GM12878 (cell line): Measurements from ENCODE around the gene THADA. TPM values are rescaled to one million over a fixed set of nuclear protein-coding genes. Genes with fewer than 3 reads are reported as not detected.

Source experiments
- ATAC-seq: fragments of 200-7000 bp; cut with Tn5 transposase; 3 replicates; pipeline ENCODE4 v1.9.1; 2020; ENCODE audit warnings: mild to moderate bottlenecking, moderate library complexity
- BruUV-seq: library from RNA; stranded (reverse); fragments of 400-500 nt; replicated peaks from 2 replicates; lab custom pipeline; 2021; lab: Mats Ljungman, UMichigan
- CTCF ChIA-PET: fragments of 300-600 bp; sonication (Branson Sonifier 250); formaldehyde crosslinking; extraction: SDS; loops from one replicate; lab custom pipeline; 2021; ENCODE audit warnings: inconsistent platforms; lab: Yijun Ruan, JAX
- POLR2A ChIA-PET: fragments of 350-600 bp; formaldehyde crosslinking; extraction: SDS; loops from one replicate; lab custom pipeline; 2021; ENCODE audit warnings: inconsistent platforms; lab: Charles Lee
- RAD21 ChIA-PET: fragments of 300-600 bp; sonication (Branson Sonifier 250); formaldehyde crosslinking; loops from one replicate; lab custom pipeline; 2023; ENCODE audit warnings: antibody characterized with exemption; ENCODE audit not compliant: unreplicated experiment; lab: Charles Lee
- SMC1A ChIA-PET: fragments of 300-600 bp; sonication (Branson Sonifier 250); formaldehyde crosslinking; loops from one replicate; lab custom pipeline; 2023; ENCODE audit not compliant: unreplicated experiment, uncharacterized antibody; lab: Charles Lee
- DNase-seq: peaks from one replicate; pipeline ENCODE4 v3.0.0-alpha.2; 2011; ENCODE audit warnings: low read depth, low spot score
- FAIRE-seq: peaks from 3 replicates; lab custom pipeline; 2011; peaks lifted over from hg19 to GRCh38; lab: Jason Lieb, UNC
- H2AFZ ChIP-seq: 2 replicates; pipeline ENCODE4 v1.6.0; 2011; ENCODE audit warnings: low read depth, low read length, control low read depth; ENCODE audit not compliant: control insufficient read depth
- H3K27ac ChIP-seq: 2 replicates; pipeline ENCODE4 v1.5.1; 2011; ENCODE audit warnings: control low read depth; ENCODE audit not compliant: control insufficient read depth, insufficient read depth
- H3K27me3 ChIP-seq, 2 experiments: replicated peaks in 1 of 2; 2 replicates each; pipeline versions ENCODE4 v1.6.0 to v1.6.1; 2011; ENCODE audit warnings: low read length in 1 of 2; ENCODE audit not compliant: control insufficient read depth in 2 of 2, insufficient read depth in 2 of 2
- H3K36me3 ChIP-seq, 2 experiments: 2 replicates each; pipeline ENCODE4 v1.5.1; 2011; ENCODE audit warnings: low read length in 1 of 2; ENCODE audit not compliant: control insufficient read depth in 2 of 2, insufficient read depth in 2 of 2
- H3K4me1 ChIP-seq: 2 replicates; pipeline ENCODE4 v1.6.1; 2011; ENCODE audit warnings: mild to moderate bottlenecking, low read length, moderate library complexity, mixed read lengths; ENCODE audit not compliant: control insufficient read depth, insufficient read depth
- H3K4me2 ChIP-seq: 2 replicates; pipeline ENCODE4 v1.6.0; 2011; ENCODE audit warnings: control low read depth; ENCODE audit not compliant: control insufficient read depth, insufficient read depth
- H3K4me3 ChIP-seq: fragments of 200-600 bp; sonication (generic); 2 replicates; pipeline ENCODE4 v1.5.1; 2016
- H3K79me2 ChIP-seq: 2 replicates; pipeline ENCODE4 v1.6.0; 2011; ENCODE audit warnings: low read length; ENCODE audit not compliant: control insufficient read depth, insufficient read depth
- H3K9ac ChIP-seq: 2 replicates; pipeline ENCODE4 v1.8.0; 2011; ENCODE audit warnings: low read length, control low read depth, mixed read lengths; ENCODE audit not compliant: control insufficient read depth, insufficient read depth
- H3K9me3 ChIP-seq: replicated peaks from 3 replicates; pipeline ENCODE4 v1.5.1; 2011; ENCODE audit warnings: mild to moderate bottlenecking, low read length; ENCODE audit not compliant: control insufficient read depth, insufficient read depth
- H4K20me1 ChIP-seq: 2 replicates; pipeline ENCODE4 v1.6.0; 2011; ENCODE audit not compliant: control insufficient read depth, insufficient read depth
- BCL11A ChIP-seq: IDR thresholded peaks from 2 replicates; pipeline ENCODE4 v1.6.1; 2011; ENCODE audit warnings: low read depth, low read length
- REST ChIP-seq: IDR thresholded peaks from 2 replicates; pipeline ENCODE4 v1.6.1; 2012; ENCODE audit warnings: mild to moderate bottlenecking, low read depth, low read length
- USF1 ChIP-seq: IDR thresholded peaks from 2 replicates; pipeline ENCODE4 v1.6.1; 2011; ENCODE audit warnings: borderline replicate concordance, low read depth, mild to moderate bottlenecking, moderate library complexity, mixed read lengths, low read length; ENCODE audit not compliant: insufficient read depth; ENCODE audit errors: extremely low read length
- YY1 ChIP-seq: IDR thresholded peaks from 2 replicates; pipeline ENCODE4 v1.6.1; 2011; ENCODE audit warnings: low read depth, mild to moderate bottlenecking, low read length
- WGBS: methylation state at CpG from one replicate; pipeline ENCODE4 v1.1.6; 2016; ENCODE audit warnings: low lambda C conversion rate; ENCODE audit not compliant: insufficient replicate concordance, insufficient coverage; ENCODE audit errors: missing lambda C conversion rate; 5-methylcytosine and 5-hydroxymethylcytosine counted together
- in situ Hi-C: fragments of 300-500 bp; cut with MboI; formaldehyde crosslinking; loops from 9 replicates; pipeline ENCODE4 v1.14.3; 2018; ENCODE audit warnings: mixed read lengths
- intact Hi-C: fragments of 100-400 bp; cut with micrococcal nuclease; formaldehyde crosslinking; loops from one replicate; pipeline ENCODE4 v1.14.2; 2022; ENCODE audit not compliant: unreplicated experiment
- polyA plus RNA-seq, 11 experiments: library from polyadenylated mRNA; depleted of rRNA in 4 of 11; unstranded in 6 of 11; stranded (reverse) in 5 of 11; fragments of >200 nt; fragmentation: Nextera tagmentation in 4 of 11; fragmentation: Illumina TruSeq in 1 of 11; extraction: Ambion mirVana in 4 of 11; extraction: Trizol in 1 of 11; gene quantifications; 1 replicate in 1 of 11; 2 replicates in 10 of 11; pipeline versions ENCODE4 v1.2.1 to v1.2.3, GENCODE V29; 2011 to 2016; ENCODE audit warnings: inconsistent platforms in 2 of 11, missing spikeins in 2 of 11, low read depth in 1 of 11
- total RNA-seq, 4 experiments: library from RNA; depleted of rRNA in 3 of 4; stranded (reverse); fragments of >200 nt in 3 of 4; fragmentation: Illumina TruSeq in 1 of 4; extraction: Trizol in 1 of 4; gene quantifications; 2 replicates each; pipeline versions ENCODE4 v1.2.1 to v1.2.3, GENCODE V29; 2013 to 2021

Gene THADA
- total and polyA plus RNA-seq, 10 of the 15 experiments (the other 5 are each of a cell fraction or from before 2014, with no cell fraction given), result 14.6 to 33.2 (median 23.2) TPM

GRCh38 chr2:43410055-43410604 is 185.7 kb downstream of the THADA start:
- no TSS peak for BruUV-seq
- H3K27ac ChIP-seq, result no peak overlapping the region
- no peaks in the 10 kb centered on the region for H4K20me1 ChIP-seq
- H2AFZ ChIP-seq, result no peak overlapping the region
- H3K4me3 ChIP-seq, result no peak overlapping the region
- ChIA-PET CTCF (interaction anchor here (0.6 to 1.9 kb wide), 6 partner anchors 10 to 50 kb away, joined by 3 to 13 read pairs (median 3); no protein-coding TSS in a partner anchor), SMC1A (interaction anchor here (0.6 to 15.0 kb wide), 12 partner anchors 7 to 174 kb away, joined by 3 to 378 read pairs (median 6); no protein-coding TSS in a partner anchor), POLR2A (interaction anchor here (0.5 to 11.4 kb wide), 4 partner anchors 8 to 157 kb away, joined by 3 to 185 read pairs (median 5); no protein-coding TSS in a partner anchor), RAD21 (interaction anchor here (0.9 to 13.1 kb wide), 6 partner anchors 8 to 281 kb away, joined by 3 to 360 read pairs (median 8); no protein-coding TSS in a partner anchor)
- DNase-seq, result no peak
- in situ Hi-C loops, result no loop called here
- peaks cover 34% of the 10 kb centered on the region for H3K4me1 ChIP-seq
- ATAC-seq, result no peak
- H3K79me2 ChIP-seq, result no peaks in the 10 kb centered on the region
- 96% methylated on average over 6 of the region's 6 CpGs for WGBS
- intact Hi-C loops, result no loop called here
- TF ChIP-seq YY1 (no peak), BCL11A (no peak), USF1 (no peak), REST (no peak)
- no peaks in the 10 kb centered on the region for H3K27me3 ChIP-seq
- no peaks in the 10 kb centered on the region for H3K36me3 ChIP-seq
- no peak overlapping the region for H3K4me2 ChIP-seq
- FAIRE-seq, result no peak
- H3K9ac ChIP-seq, result no peak overlapping the region
- no peaks in the 10 kb centered on the region for H3K9me3 ChIP-seq
